Measurements from ENCODE around the gene ACMSD. TPM values are rescaled to one million over a fixed set of nuclear protein-coding genes. Genes with fewer than 3 reads are reported as not detected.

The ACMSD gene
- total and polyA plus RNA-seq, 9 of the 15 experiments (the other 6 are each of a cell fraction or from before 2014, with no cell fraction given): not detected

- TF ChIP-seq DLX4 (CRISPR knock-in tag; IDR thresholded peaks at IDR 0.05) (no peak), CAMTA2 (CRISPR knock-in tag; conservative IDR thresholded peaks at IDR 0.05) (no peak), ATF7 (IDR thresholded peaks at IDR 0.05) (no peak), RFX5 (IDR thresholded peaks at IDR 0.05; ENCODE audit: low read depth, low read length) (no peak), ASH1L (IDR thresholded peaks at IDR 0.05; ENCODE audit: borderline replicate concordance, low read depth, partially characterized antibody) (no peak), ZNF589 (CRISPR knock-in tag; IDR thresholded peaks at IDR 0.05; ENCODE audit: low read depth) (no peak), IRF2 (CRISPR knock-in tag; IDR thresholded peaks at IDR 0.05) (no peak), HNRNPK (IDR thresholded peaks at IDR 0.05; ENCODE audit: low read depth, low read length, poor library complexity, severe bottlenecking) (peak; percentile 92), RB1 (IDR thresholded peaks at IDR 0.05; ENCODE audit: low read depth) (peak; percentile 55), CBX2 (IDR thresholded peaks at IDR 0.05; ENCODE audit: insufficient read depth, low read length, poor library complexity, severe bottlenecking) (no peak), CBFB (CRISPR knock-in tag; IDR thresholded peaks at IDR 0.05) (no peak), ARID3A (IDR thresholded peaks at IDR 0.05; ENCODE audit: borderline replicate concordance, low read depth, low read length) (no peak), ZBTB11 (CRISPR knock-in tag; IDR thresholded peaks at IDR 0.05) (no peak; a peak in 1 of 6 replicates), RHOXF2B (CRISPR knock-in tag; conservative IDR thresholded peaks at IDR 0.05) (no peak), MCM2 (IDR thresholded peaks at IDR 0.05; ENCODE audit: low read depth) (no peak), SRF (CRISPR knock-in tag; IDR thresholded peaks at IDR 0.05) (no peak), NFXL1 (CRISPR knock-in tag; IDR thresholded peaks at IDR 0.05) (no peak), EP300 (IDR thresholded peaks at IDR 0.05; ENCODE audit: low read length) (no peak), ZNF184 (CRISPR knock-in tag; IDR thresholded peaks at IDR 0.05) (no peak), ZNF347 (CRISPR knock-in tag; IDR thresholded peaks at IDR 0.05; ENCODE audit: low read depth) (no peak)
- TF ChIP-seq, protein P1, sequence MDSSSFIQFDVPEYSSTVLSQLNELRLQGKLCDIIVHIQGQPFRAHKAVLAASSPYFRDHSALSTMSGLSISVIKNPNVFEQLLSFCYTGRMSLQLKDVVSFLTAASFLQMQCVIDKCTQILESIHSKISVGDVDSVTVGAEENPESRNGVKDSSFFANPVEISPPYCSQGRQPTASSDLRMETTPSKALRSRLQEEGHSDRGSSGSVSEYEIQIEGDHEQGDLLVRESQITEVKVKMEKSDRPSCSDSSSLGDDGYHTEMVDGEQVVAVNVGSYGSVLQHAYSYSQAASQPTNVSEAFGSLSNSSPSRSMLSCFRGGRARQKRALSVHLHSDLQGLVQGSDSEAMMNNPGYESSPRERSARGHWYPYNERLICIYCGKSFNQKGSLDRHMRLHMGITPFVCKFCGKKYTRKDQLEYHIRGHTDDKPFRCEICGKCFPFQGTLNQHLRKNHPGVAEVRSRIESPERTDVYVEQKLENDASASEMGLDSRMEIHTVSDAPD (CRISPR knock-in tag; IDR thresholded peaks at IDR 0.05): no peak
Observed at GRCh38 chr2:134917888-134918525, 79.6 kb downstream of the ACMSD start (continued).
